K562 (cell line): ENCODE data around the gene NENF. TPM values are rescaled to one million over a fixed set of nuclear protein-coding genes. Genes with fewer than 3 reads are reported as not detected.
A peak's percentile ranks its signal among the peaks of the same experiment; 100 is the strongest.

Experiments used
- ADNP ChIP-seq: fragments of 200-800 bp; sonication (Bioruptor generic); IDR thresholded peaks from 2 replicates; pipeline ENCODE4 v1.6.1; 2016; ENCODE audit warnings: missing genetic modification characterization, missing compliant biosample characterization
- ATF1 ChIP-seq, 2 experiments: fragments of 450-650 bp in 1 of 2; IDR thresholded peaks; 2 replicates each; pipeline ENCODE4 v1.6.1; 2016; ENCODE audit warnings: missing compliant biosample characterization in 1 of 2, missing genetic modification characterization in 1 of 2
- BDP1 ChIP-seq: IDR thresholded peaks from 3 replicates; pipeline ENCODE4 v1.6.1; 2011; ENCODE audit not compliant: insufficient read length, insufficient read depth
- CCNT2 ChIP-seq: IDR thresholded peaks from 2 replicates; pipeline ENCODE4 v1.6.1; 2011; ENCODE audit warnings: borderline replicate concordance, low read depth, mild to moderate bottlenecking, moderate library complexity, mixed read lengths, low read length; ENCODE audit not compliant: insufficient read length; ENCODE audit errors: extremely low read depth
- CHD2 ChIP-seq: IDR thresholded peaks from 2 replicates; pipeline ENCODE4 v1.6.1; 2011; ENCODE audit warnings: low read depth, low read length
- EWSR1 ChIP-seq: fragments of 450-650 bp; IDR thresholded peaks from 2 replicates; pipeline ENCODE4 v1.6.1; 2018; ENCODE audit warnings: borderline replicate concordance, mild to moderate bottlenecking, low read depth, moderate library complexity; ENCODE audit not compliant: partially characterized antibody
- GTF2A2 ChIP-seq: IDR thresholded peaks from 2 replicates; pipeline ENCODE4 v1.6.1; 2016; ENCODE audit warnings: mild to moderate bottlenecking, missing genetic modification characterization, missing compliant biosample characterization
- KLF6 ChIP-seq: fragments of 250-450 bp; sonication (Bioruptor Pico); IDR thresholded peaks from 2 replicates; pipeline ENCODE4 v1.4.0; 2020; ENCODE audit warnings: mild to moderate bottlenecking, moderate library complexity, borderline replicate concordance
- MCM7 ChIP-seq, 2 experiments: fragments of 450-650 bp; IDR thresholded peaks; 2 replicates each; pipeline ENCODE4 v1.6.1; 2016 to 2018
- NCOR1 ChIP-seq: fragments of 450-650 bp; IDR thresholded peaks from 2 replicates; pipeline ENCODE4 v1.6.1; 2016; ENCODE audit warnings: mild to moderate bottlenecking, moderate library complexity
- NKRF ChIP-seq: fragments of 450-650 bp; IDR thresholded peaks from 2 replicates; pipeline ENCODE4 v1.6.1; 2016; ENCODE audit warnings: borderline replicate concordance
- POU5F1 ChIP-seq: fragments of 150-350 bp; IDR thresholded peaks from 2 replicates; pipeline ENCODE4 v1.6.1; 2014; ENCODE audit warnings: borderline replicate concordance, low read length, low read depth, mild to moderate bottlenecking; ENCODE audit not compliant: partially characterized antibody
- RHOXF2B ChIP-seq: fragments of 250-450 bp; sonication (Bioruptor Pico); conservative IDR thresholded peaks from 2 replicates; pipeline ENCODE4 v1.5.1; 2021
- SMARCA4 ChIP-seq: fragments of 450-650 bp; IDR thresholded peaks from 2 replicates; pipeline ENCODE4 v1.6.1; 2016
- STAT6 ChIP-seq: sonication (generic); formaldehyde crosslinking; IDR thresholded peaks from 2 replicates; pipeline ENCODE4 v1.8.1; 2023; ENCODE audit warnings: mild to moderate bottlenecking, missing genetic modification reagents
- ZBTB17 ChIP-seq: fragments of 450-650 bp; formaldehyde crosslinking; IDR thresholded peaks from 2 replicates; pipeline ENCODE4 v1.4.0; 2020; ENCODE audit warnings: mild to moderate bottlenecking
- ZFPM2 ChIP-seq: fragments of 250-450 bp; sonication (Bioruptor Pico); IDR thresholded peaks from 2 replicates; pipeline ENCODE4 v1.5.1; 2022; ENCODE audit warnings: mild to moderate bottlenecking
- ZNF133 ChIP-seq: fragments of 250-450 bp; sonication (Bioruptor Pico); IDR thresholded peaks from 2 replicates; pipeline ENCODE4 v1.4.0; 2020; ENCODE audit warnings: mild to moderate bottlenecking
- ZNF24 ChIP-seq: fragments of 450-650 bp; IDR thresholded peaks from 2 replicates; pipeline ENCODE4 v1.6.1; 2016
- ZNF408 ChIP-seq: fragments of 250-450 bp; sonication (Bioruptor Pico); IDR thresholded peaks from 2 replicates; pipeline ENCODE4 v1.4.0; 2020; ENCODE audit warnings: low read depth, mild to moderate bottlenecking, moderate library complexity
- ZNF41 ChIP-seq: fragments of 250-450 bp; sonication (Bioruptor Pico); conservative IDR thresholded peaks from 2 replicates; pipeline ENCODE4 v1.4.0; 2020; ENCODE audit warnings: mild to moderate bottlenecking
- ZNF445 ChIP-seq: fragments of 250-450 bp; sonication (Bioruptor Pico); IDR thresholded peaks from 2 replicates; pipeline ENCODE4 v1.4.0; 2020; ENCODE audit warnings: low read depth, mild to moderate bottlenecking, moderate library complexity
- ZNF507 ChIP-seq: conservative IDR thresholded peaks from 2 replicates; pipeline ENCODE4 v1.6.1; 2017; ENCODE audit warnings: missing genetic modification characterization, missing compliant biosample characterization
- polyA plus RNA-seq, 8 experiments: library from polyadenylated mRNA; depleted of rRNA in 4 of 8; stranded (reverse) in 5 of 8; unstranded in 3 of 8; fragments of >200 nt; fragmentation: Nextera tagmentation in 2 of 8; fragmentation: Illumina TruSeq in 1 of 8; extraction: Ambion mirVana in 2 of 8; extraction: Trizol in 1 of 8; gene quantifications; 2 replicates each; pipeline versions ENCODE4 v1.2.1 to v1.2.3, GENCODE V29; 2011 to 2014; ENCODE audit warnings: inconsistent platforms in 1 of 8, missing spikeins in 1 of 8
- total RNA-seq, 7 experiments: library from RNA; depleted of rRNA in 6 of 7; stranded (reverse); fragments of >200 nt in 6 of 7; fragmentation: Illumina TruSeq in 2 of 7; extraction: Trizol in 2 of 7; gene quantifications; 2 replicates each; pipeline versions ENCODE4 v1.2.1 to v1.2.3, GENCODE V29; 2011 to 2021; ENCODE audit warnings: low replicate concordance in 1 of 7
- TF ChIP-seq, protein P1 (sequence below): fragments of 250-450 bp; sonication (Bioruptor Pico); IDR thresholded peaks from 2 replicates; pipeline ENCODE4 v1.5.0; 2020; ENCODE audit warnings: mild to moderate bottlenecking

The NENF gene
- total and polyA plus RNA-seq, 9 of the 15 experiments (the other 6 are each of a cell fraction or from before 2014, with no cell fraction given), result 6.1 to 100 (median 72.8) TPM

DNA sequence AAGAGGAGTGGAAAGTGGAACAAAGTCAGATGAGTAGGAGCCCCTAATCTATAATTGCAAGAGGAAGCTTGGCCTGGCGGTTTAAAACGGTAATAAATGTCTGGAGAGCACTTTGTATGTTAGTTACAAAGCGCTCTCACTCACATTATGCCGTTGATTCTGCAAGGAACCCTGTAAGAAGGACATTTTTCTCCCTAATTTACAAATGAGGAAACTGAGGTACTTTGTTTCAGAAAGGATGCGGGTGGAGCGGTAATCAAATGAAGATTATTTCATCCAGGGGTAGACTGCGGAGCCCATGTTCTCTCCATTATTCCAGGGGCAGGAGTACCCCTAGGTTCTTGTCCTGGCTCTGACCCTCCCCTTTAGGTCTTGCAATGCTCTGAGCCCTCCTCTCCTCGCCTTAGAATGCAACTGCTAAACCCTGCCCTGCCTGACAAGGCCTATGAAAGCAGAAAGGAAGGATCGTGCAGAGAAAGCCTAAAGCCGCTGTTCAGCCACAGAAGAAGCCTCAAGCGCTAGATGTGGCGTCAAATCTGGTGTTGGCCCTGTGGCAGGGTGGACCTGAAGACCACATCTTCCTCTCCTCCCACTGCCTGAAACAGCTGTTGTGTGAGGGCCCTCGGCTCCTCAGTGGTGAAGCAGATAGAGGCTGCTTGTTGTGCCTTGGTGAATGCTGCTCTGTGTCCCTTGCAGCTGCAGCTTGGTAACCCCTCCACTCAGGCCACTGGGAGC, 17.4 kb upstream of the NENF start (continued):
- TF ChIP-seq ZNF507, result no peak
- no peak for TF ChIP-seq ZNF408
- no peak for TF ChIP-seq ZNF133
- no peak for TF ChIP-seq NKRF
- no peak for TF ChIP-seq POU5F1
- no peak for TF ChIP-seq ZNF41 (CRISPR knock-in tag)
- no peak for TF ChIP-seq RHOXF2B (CRISPR knock-in tag)
- TF ChIP-seq ATF1 (CRISPR knock-in tag; IDR thresholded peaks at IDR 0.05), result no peak
- no peak; the same call in none of the 2 replicates for TF ChIP-seq ATF1 (tag; IDR thresholded peaks at IDR 0.05)
- TF ChIP-seq, protein P1, sequence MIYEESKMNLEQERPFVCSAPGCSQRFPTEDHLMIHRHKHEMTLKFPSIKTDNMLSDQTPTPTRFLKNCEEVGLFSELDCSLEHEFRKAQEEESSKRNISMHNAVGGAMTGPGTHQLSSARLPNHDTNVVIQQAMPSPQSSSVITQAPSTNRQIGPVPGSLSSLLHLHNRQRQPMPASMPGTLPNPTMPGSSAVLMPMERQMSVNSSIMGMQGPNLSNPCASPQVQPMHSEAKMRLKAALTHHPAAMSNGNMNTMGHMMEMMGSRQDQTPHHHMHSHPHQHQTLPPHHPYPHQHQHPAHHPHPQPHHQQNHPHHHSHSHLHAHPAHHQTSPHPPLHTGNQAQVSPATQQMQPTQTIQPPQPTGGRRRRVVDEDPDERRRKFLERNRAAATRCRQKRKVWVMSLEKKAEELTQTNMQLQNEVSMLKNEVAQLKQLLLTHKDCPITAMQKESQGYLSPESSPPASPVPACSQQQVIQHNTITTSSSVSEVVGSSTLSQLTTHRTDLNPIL (CRISPR knock-in tag), result no peak
- no peak for TF ChIP-seq ZNF445 (CRISPR knock-in tag)
- TF ChIP-seq MCM7 (IDR thresholded peaks at IDR 0.05), result no peak
- no peak for TF ChIP-seq CHD2
- no peak for TF ChIP-seq ADNP
- TF ChIP-seq BDP1, result no peak
- peak; percentile 50; the same call in 1 of the 2 replicates for TF ChIP-seq SMARCA4
- TF ChIP-seq ZFPM2 (CRISPR knock-in tag), result no peak
- no peak for TF ChIP-seq EWSR1
- TF ChIP-seq KLF6 (CRISPR knock-in tag), result peak; percentile 11; the same call in 1 of the 2 replicates
- TF ChIP-seq ZBTB17 (CRISPR knock-in tag), result no peak
- TF ChIP-seq GTF2A2, result 0 out of 2 replicates have a peak, but pooled peaks have one; percentile 36
- TF ChIP-seq CCNT2, result no peak
- TF ChIP-seq NCOR1, result no peak
- no peak for TF ChIP-seq ZNF24
- no peak for TF ChIP-seq STAT6 (CRISPR knock-in tag)
